GM12878 (cell line): ENCODE measurements around the gene RNASE3. TPM values are rescaled to one million over a fixed set of nuclear protein-coding genes. Genes with fewer than 3 reads are reported as not detected.
A peak's percentile ranks its signal among the peaks of the same experiment; 100 is the strongest.

ENCODE experiments used
- ATAC-seq: fragments of 200-7000 bp; cut with Tn5 transposase; 3 replicates; pipeline ENCODE4 v1.9.1; 2020; ENCODE audit warnings: mild to moderate bottlenecking, moderate library complexity
- BruUV-seq: library from RNA; stranded (reverse); fragments of 400-500 nt; replicated peaks from 2 replicates; lab custom pipeline; 2021; lab: Mats Ljungman, UMichigan
- CTCF ChIA-PET: fragments of 300-600 bp; sonication (Branson Sonifier 250); formaldehyde crosslinking; extraction: SDS; loops from one replicate; lab custom pipeline; 2021; ENCODE audit warnings: inconsistent platforms; lab: Yijun Ruan, JAX
- POLR2A ChIA-PET: fragments of 350-600 bp; formaldehyde crosslinking; extraction: SDS; loops from one replicate; lab custom pipeline; 2021; ENCODE audit warnings: inconsistent platforms; lab: Charles Lee
- RAD21 ChIA-PET: fragments of 300-600 bp; sonication (Branson Sonifier 250); formaldehyde crosslinking; loops from one replicate; lab custom pipeline; 2023; ENCODE audit warnings: antibody characterized with exemption; ENCODE audit not compliant: unreplicated experiment; lab: Charles Lee
- SMC1A ChIA-PET: fragments of 300-600 bp; sonication (Branson Sonifier 250); formaldehyde crosslinking; loops from one replicate; lab custom pipeline; 2023; ENCODE audit not compliant: unreplicated experiment, uncharacterized antibody; lab: Charles Lee
- DNase-seq: peaks from one replicate; pipeline ENCODE4 v3.0.0-alpha.2; 2011; ENCODE audit warnings: low read depth, low spot score
- FAIRE-seq: peaks from 3 replicates; lab custom pipeline; 2011; peaks lifted over from hg19 to GRCh38; lab: Jason Lieb, UNC
- H2AFZ ChIP-seq: 2 replicates; pipeline ENCODE4 v1.6.0; 2011; ENCODE audit warnings: low read depth, low read length, control low read depth; ENCODE audit not compliant: control insufficient read depth
- H3K27ac ChIP-seq: 2 replicates; pipeline ENCODE4 v1.5.1; 2011; ENCODE audit warnings: control low read depth; ENCODE audit not compliant: control insufficient read depth, insufficient read depth
- H3K27me3 ChIP-seq, 2 experiments: replicated peaks in 1 of 2; 2 replicates each; pipeline versions ENCODE4 v1.6.0 to v1.6.1; 2011; ENCODE audit warnings: low read length in 1 of 2; ENCODE audit not compliant: control insufficient read depth in 2 of 2, insufficient read depth in 2 of 2
- H3K36me3 ChIP-seq, 2 experiments: 2 replicates each; pipeline ENCODE4 v1.5.1; 2011; ENCODE audit warnings: low read length in 1 of 2; ENCODE audit not compliant: control insufficient read depth in 2 of 2, insufficient read depth in 2 of 2
- H3K4me1 ChIP-seq: 2 replicates; pipeline ENCODE4 v1.6.1; 2011; ENCODE audit warnings: mild to moderate bottlenecking, low read length, moderate library complexity, mixed read lengths; ENCODE audit not compliant: control insufficient read depth, insufficient read depth
- H3K4me2 ChIP-seq: 2 replicates; pipeline ENCODE4 v1.6.0; 2011; ENCODE audit warnings: control low read depth; ENCODE audit not compliant: control insufficient read depth, insufficient read depth
- H3K4me3 ChIP-seq: fragments of 200-600 bp; sonication (generic); 2 replicates; pipeline ENCODE4 v1.5.1; 2016
- H3K79me2 ChIP-seq: 2 replicates; pipeline ENCODE4 v1.6.0; 2011; ENCODE audit warnings: low read length; ENCODE audit not compliant: control insufficient read depth, insufficient read depth
- H3K9ac ChIP-seq: 2 replicates; pipeline ENCODE4 v1.8.0; 2011; ENCODE audit warnings: low read length, control low read depth, mixed read lengths; ENCODE audit not compliant: control insufficient read depth, insufficient read depth
- H3K9me3 ChIP-seq: replicated peaks from 3 replicates; pipeline ENCODE4 v1.5.1; 2011; ENCODE audit warnings: mild to moderate bottlenecking, low read length; ENCODE audit not compliant: control insufficient read depth, insufficient read depth
- H4K20me1 ChIP-seq: 2 replicates; pipeline ENCODE4 v1.6.0; 2011; ENCODE audit not compliant: control insufficient read depth, insufficient read depth
- CBFB ChIP-seq: IDR thresholded peaks from 2 replicates; pipeline ENCODE4 v1.6.1; 2016; ENCODE audit warnings: antibody characterized with exemption, low read depth
- FOXM1 ChIP-seq: IDR thresholded peaks from 2 replicates; pipeline ENCODE4 v1.6.1; 2012; ENCODE audit warnings: low read depth, mild to moderate bottlenecking, inconsistent platforms, low read length, moderate library complexity
- NR2C2 ChIP-seq: IDR thresholded peaks from 2 replicates; pipeline ENCODE4 v1.6.1; 2011; ENCODE audit warnings: borderline replicate concordance, low read depth; ENCODE audit not compliant: control insufficient read depth, insufficient read length
- PAX5 ChIP-seq: IDR thresholded peaks from 2 replicates; pipeline ENCODE4 v1.6.1; 2011; ENCODE audit warnings: low read depth, low read length, borderline replicate concordance
- RAD21 ChIP-seq: IDR thresholded peaks from 2 replicates; pipeline ENCODE4 v1.6.1; 2011; ENCODE audit warnings: mild to moderate bottlenecking, low read depth, low read length, moderate library complexity; ENCODE audit not compliant: insufficient read depth
- RAD51 ChIP-seq: fragments of 450-650 bp; IDR thresholded peaks from 2 replicates; pipeline ENCODE4 v1.6.1; 2016; ENCODE audit warnings: moderate library complexity, mild to moderate bottlenecking, inconsistent platforms
- SMC3 ChIP-seq: IDR thresholded peaks from 2 replicates; pipeline ENCODE4 v1.6.1; 2011; ENCODE audit warnings: low read length, improper control_type of control experiment, borderline replicate concordance
- YY1 ChIP-seq: IDR thresholded peaks from 2 replicates; pipeline ENCODE4 v1.6.1; 2011; ENCODE audit warnings: low read depth, mild to moderate bottlenecking, low read length
- WGBS: methylation state at CpG from one replicate; pipeline ENCODE4 v1.1.6; 2016; ENCODE audit warnings: low lambda C conversion rate; ENCODE audit not compliant: insufficient replicate concordance, insufficient coverage; ENCODE audit errors: missing lambda C conversion rate; 5-methylcytosine and 5-hydroxymethylcytosine counted together
- in situ Hi-C: fragments of 300-500 bp; cut with MboI; formaldehyde crosslinking; loops from 9 replicates; pipeline ENCODE4 v1.14.3; 2018; ENCODE audit warnings: mixed read lengths
- intact Hi-C: fragments of 100-400 bp; cut with micrococcal nuclease; formaldehyde crosslinking; loops from one replicate; pipeline ENCODE4 v1.14.2; 2022; ENCODE audit not compliant: unreplicated experiment
- polyA plus RNA-seq, 11 experiments: library from polyadenylated mRNA; depleted of rRNA in 4 of 11; unstranded in 6 of 11; stranded (reverse) in 5 of 11; fragments of >200 nt; fragmentation: Nextera tagmentation in 4 of 11; fragmentation: Illumina TruSeq in 1 of 11; extraction: Ambion mirVana in 4 of 11; extraction: Trizol in 1 of 11; gene quantifications; 1 replicate in 1 of 11; 2 replicates in 10 of 11; pipeline versions ENCODE4 v1.2.1 to v1.2.3, GENCODE V29; 2011 to 2016; ENCODE audit warnings: inconsistent platforms in 2 of 11, missing spikeins in 2 of 11, low read depth in 1 of 11
- total RNA-seq, 4 experiments: library from RNA; depleted of rRNA in 3 of 4; stranded (reverse); fragments of >200 nt in 3 of 4; fragmentation: Illumina TruSeq in 1 of 4; extraction: Trizol in 1 of 4; gene quantifications; 2 replicates each; pipeline versions ENCODE4 v1.2.1 to v1.2.3, GENCODE V29; 2013 to 2021
- TF ChIP-seq, protein P1 (sequence below): IDR thresholded peaks from 2 replicates; pipeline ENCODE4 v1.6.1; 2012; ENCODE audit warnings: mild to moderate bottlenecking, low read depth, low read length
- TF ChIP-seq, protein P2 (sequence below), 3 experiments: IDR thresholded peaks in 2 of 3; conservative IDR thresholded peaks in 1 of 3; 2 replicates each; pipeline ENCODE4 v1.5.1; 2011; ENCODE audit warnings: low read depth in 3 of 3, low read length in 3 of 3, mild to moderate bottlenecking in 3 of 3, control low read depth in 2 of 3, moderate library complexity in 2 of 3, inconsistent platforms in 1 of 3, mixed read lengths in 1 of 3; ENCODE audit not compliant: control insufficient read depth in 2 of 3, insufficient read depth in 1 of 3; ENCODE audit errors: extremely low read depth in 1 of 3
- TF ChIP-seq, protein P3 (sequence below): IDR thresholded peaks from 2 replicates; pipeline ENCODE4 v1.6.1; 2011; ENCODE audit warnings: borderline replicate concordance, low read depth, mild to moderate bottlenecking, moderate library complexity, mixed read lengths, low read length; ENCODE audit not compliant: insufficient read depth; ENCODE audit errors: extremely low read length

RNASE3 gene
- total and polyA plus RNA-seq, 10 of the 15 experiments (the other 5 are each of a cell fraction or from before 2014, with no cell fraction given): not detected

DNA sequence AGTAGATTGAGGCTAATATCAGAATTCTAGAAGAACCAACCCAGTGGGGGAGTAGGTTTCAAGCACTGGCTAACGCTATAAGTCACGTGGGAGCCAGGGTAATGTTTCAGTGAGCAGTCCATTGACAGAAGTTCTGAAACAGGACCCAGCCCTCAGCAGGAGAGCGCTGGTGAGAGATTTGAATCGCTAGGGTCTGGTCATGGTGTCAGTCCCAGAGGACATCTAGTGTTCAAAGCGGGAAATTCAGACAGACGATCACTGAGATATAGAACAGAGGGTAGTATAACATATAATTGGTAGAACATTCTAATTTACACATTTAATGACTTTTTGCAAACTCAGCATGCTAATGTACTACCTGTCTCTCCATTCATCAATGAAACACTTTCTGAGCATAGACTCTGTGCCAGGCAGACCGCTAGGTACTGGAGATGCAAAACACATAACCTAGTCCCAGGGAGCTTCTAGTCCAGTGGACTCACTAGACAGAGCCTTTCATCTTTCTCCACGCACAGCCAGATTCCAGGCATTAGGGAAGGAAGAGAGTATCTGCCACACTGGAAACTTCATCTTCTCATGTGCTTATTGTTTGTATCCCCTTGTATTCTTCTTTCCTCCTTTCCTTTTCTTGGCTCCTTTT lies 35.4 kb upstream of the RNASE3 start:
- no peak overlapping the region for H3K27ac ChIP-seq
- H3K27me3 ChIP-seq: no peaks in the 10 kb centered on the region
- H3K9ac ChIP-seq: no peak overlapping the region
- no peaks in the 10 kb centered on the region for H3K9me3 ChIP-seq
- BruUV-seq: no TSS peak
- 5% methylated on average over 8 of the region's 8 CpGs for WGBS
- ChIA-PET POLR2A (interaction anchor here (0.7 to 1.6 kb wide), 2 partner anchors 38 to 158 kb away, joined by 3 to 5 read pairs; no protein-coding TSS in a partner anchor), CTCF (interaction anchor here (0.5 to 2.1 kb wide), 26 partner anchors 12 to 481 kb away, joined by 3 to 25 read pairs (median 5); partner anchors contain the start of gene RNASE6), SMC1A (interaction anchor here (0.5 to 3.2 kb wide), 8 partner anchors 37 to 211 kb away, joined by 3 to 34 read pairs (median 5); no protein-coding TSS in a partner anchor), RAD21 (interaction anchor here (0.5 to 3.5 kb wide), 12 partner anchors 9 to 400 kb away, joined by 3 to 26 read pairs (median 4); no protein-coding TSS in a partner anchor)
- no peaks in the 10 kb centered on the region for H3K4me1 ChIP-seq
- no peaks in the 10 kb centered on the region for H3K36me3 ChIP-seq
- DNase-seq: peak; percentile 21
- H3K4me2 ChIP-seq: no peak overlapping the region
- intact Hi-C loops (loop anchor here (1.0 kb wide), 2 partner anchors 97 to 158 kb away; no protein-coding TSS in a partner anchor), in situ Hi-C loops (loop anchor here (5.0 kb wide), 2 partner anchors 112 to 158 kb away; no protein-coding TSS in a partner anchor)
- no peak overlapping the region for H2AFZ ChIP-seq
- peak; percentile 83 for FAIRE-seq
- TF ChIP-seq, protein P1, sequence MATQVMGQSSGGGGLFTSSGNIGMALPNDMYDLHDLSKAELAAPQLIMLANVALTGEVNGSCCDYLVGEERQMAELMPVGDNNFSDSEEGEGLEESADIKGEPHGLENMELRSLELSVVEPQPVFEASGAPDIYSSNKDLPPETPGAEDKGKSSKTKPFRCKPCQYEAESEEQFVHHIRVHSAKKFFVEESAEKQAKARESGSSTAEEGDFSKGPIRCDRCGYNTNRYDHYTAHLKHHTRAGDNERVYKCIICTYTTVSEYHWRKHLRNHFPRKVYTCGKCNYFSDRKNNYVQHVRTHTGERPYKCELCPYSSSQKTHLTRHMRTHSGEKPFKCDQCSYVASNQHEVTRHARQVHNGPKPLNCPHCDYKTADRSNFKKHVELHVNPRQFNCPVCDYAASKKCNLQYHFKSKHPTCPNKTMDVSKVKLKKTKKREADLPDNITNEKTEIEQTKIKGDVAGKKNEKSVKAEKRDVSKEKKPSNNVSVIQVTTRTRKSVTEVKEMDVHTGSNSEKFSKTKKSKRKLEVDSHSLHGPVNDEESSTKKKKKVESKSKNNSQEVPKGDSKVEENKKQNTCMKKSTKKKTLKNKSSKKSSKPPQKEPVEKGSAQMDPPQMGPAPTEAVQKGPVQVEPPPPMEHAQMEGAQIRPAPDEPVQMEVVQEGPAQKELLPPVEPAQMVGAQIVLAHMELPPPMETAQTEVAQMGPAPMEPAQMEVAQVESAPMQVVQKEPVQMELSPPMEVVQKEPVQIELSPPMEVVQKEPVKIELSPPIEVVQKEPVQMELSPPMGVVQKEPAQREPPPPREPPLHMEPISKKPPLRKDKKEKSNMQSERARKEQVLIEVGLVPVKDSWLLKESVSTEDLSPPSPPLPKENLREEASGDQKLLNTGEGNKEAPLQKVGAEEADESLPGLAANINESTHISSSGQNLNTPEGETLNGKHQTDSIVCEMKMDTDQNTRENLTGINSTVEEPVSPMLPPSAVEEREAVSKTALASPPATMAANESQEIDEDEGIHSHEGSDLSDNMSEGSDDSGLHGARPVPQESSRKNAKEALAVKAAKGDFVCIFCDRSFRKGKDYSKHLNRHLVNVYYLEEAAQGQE: peak; percentile 84
- TF ChIP-seq RAD21: peak; percentile 95
- no peak for TF ChIP-seq CBFB
- TF ChIP-seq YY1: peak; percentile 41; the same call in 1 of the 2 replicates
- TF ChIP-seq, protein P2, sequence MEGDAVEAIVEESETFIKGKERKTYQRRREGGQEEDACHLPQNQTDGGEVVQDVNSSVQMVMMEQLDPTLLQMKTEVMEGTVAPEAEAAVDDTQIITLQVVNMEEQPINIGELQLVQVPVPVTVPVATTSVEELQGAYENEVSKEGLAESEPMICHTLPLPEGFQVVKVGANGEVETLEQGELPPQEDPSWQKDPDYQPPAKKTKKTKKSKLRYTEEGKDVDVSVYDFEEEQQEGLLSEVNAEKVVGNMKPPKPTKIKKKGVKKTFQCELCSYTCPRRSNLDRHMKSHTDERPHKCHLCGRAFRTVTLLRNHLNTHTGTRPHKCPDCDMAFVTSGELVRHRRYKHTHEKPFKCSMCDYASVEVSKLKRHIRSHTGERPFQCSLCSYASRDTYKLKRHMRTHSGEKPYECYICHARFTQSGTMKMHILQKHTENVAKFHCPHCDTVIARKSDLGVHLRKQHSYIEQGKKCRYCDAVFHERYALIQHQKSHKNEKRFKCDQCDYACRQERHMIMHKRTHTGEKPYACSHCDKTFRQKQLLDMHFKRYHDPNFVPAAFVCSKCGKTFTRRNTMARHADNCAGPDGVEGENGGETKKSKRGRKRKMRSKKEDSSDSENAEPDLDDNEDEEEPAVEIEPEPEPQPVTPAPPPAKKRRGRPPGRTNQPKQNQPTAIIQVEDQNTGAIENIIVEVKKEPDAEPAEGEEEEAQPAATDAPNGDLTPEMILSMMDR (IDR thresholded peaks at IDR 0.05 in 2 of 3, conservative IDR thresholded peaks at IDR 0.05 in 1 of 3; ENCODE audit: control insufficient read depth in 2 of 3, extremely low read depth in 1 of 3, insufficient read depth in 1 of 3, low read depth in 3 of 3, low read length in 3 of 3): peak; percentile 74 to 85 (median 81)
- peak; percentile 98 for TF ChIP-seq SMC3
- no peak for TF ChIP-seq NR2C2
- TF ChIP-seq, protein P3, sequence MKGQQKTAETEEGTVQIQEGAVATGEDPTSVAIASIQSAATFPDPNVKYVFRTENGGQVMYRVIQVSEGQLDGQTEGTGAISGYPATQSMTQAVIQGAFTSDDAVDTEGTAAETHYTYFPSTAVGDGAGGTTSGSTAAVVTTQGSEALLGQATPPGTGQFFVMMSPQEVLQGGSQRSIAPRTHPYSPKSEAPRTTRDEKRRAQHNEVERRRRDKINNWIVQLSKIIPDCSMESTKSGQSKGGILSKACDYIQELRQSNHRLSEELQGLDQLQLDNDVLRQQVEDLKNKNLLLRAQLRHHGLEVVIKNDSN: peak; percentile 27
- peak; percentile 77 for TF ChIP-seq RAD51
- peak; percentile 47; the same call in 1 of the 2 replicates for TF ChIP-seq PAX5
- 0 out of 2 replicates have a peak, but pooled peaks have one; percentile 2 for TF ChIP-seq FOXM1
- peak; percentile 95 for ATAC-seq
- no peak overlapping the region for H3K4me3 ChIP-seq
- H4K20me1 ChIP-seq: no peaks in the 10 kb centered on the region
- no peaks in the 10 kb centered on the region for H3K79me2 ChIP-seq
